Heart left ventricle (tissue), 13 donors: ENCODE results near the gene ZNF267.

Experiments
- CTCF ChIP-seq, 12 donors: fragments of 200-600 bp; sonication (generic) in 4 of 12; IDR thresholded peaks; one replicate each; pipeline versions ENCODE4 v1.5.0 to v1.8.0; 2018 to 2022; ENCODE audit warnings: antibody characterized with exemption in 12 of 12, mild to moderate bottlenecking in 5 of 12
- POLR2A ChIP-seq, 2 donors: fragments of 450-650 bp; IDR thresholded peaks; one replicate each; pipeline ENCODE4 v1.6.1; 2017; ENCODE audit warnings: antibody characterized with exemption in 2 of 2, mild to moderate bottlenecking in 2 of 2, moderate library complexity in 2 of 2
- donor health status: ischemic (EF 13 %, LVEDD 7.1; RV severe dilation, severe dysfunction).
- donor health status: DM: no; HTN: yes; CAD: no.
- donor health status: DM: no; HTN: no; CAD: no.
- donor health status: ischemic (EF 25% LVEDD 6.9; RV normal size, moderate dysfunction).
- donor health status: ischemic (EF 25% LVEDD 5.7; RV mildly dilated, moderate dysfunction).
- donor health status: ischemic (EF 35%, LVEDD 5.7; RV mildly dilated, moderate dysfunction).
- donor health status: nonischemic (EF 11% LVEDD 7.7; RV severe dilation, severe dysfunction).
- donor health status: DM: yes; HTN: yes; CAD: no.
- donor health status: PGD.
- donor health status: ischemic (EF 29% LVEDD 5.4; RV normal size, mild dysfunction).
- donor health status: nonischemic (EF 23%, LVEDD 6.1; RV moderate dilation, normal function).

GRCh38 chr16:31871510-31871909, 2.1 kb upstream of the ZNF267 start:
- TF ChIP-seq POLR2A (IDR thresholded peaks at IDR 0.05) (no peak), CTCF (IDR thresholded peaks at IDR 0.05) (no peak)
